Measurements from ENCODE around the gene MYO18A. TPM values are rescaled to one million over a fixed set of nuclear protein-coding genes. Genes with fewer than 3 reads are reported as not detected.

MYO18A gene
- total and polyA plus RNA-seq, 10 of the 15 experiments (the other 5 are each of a cell fraction or from before 2014, with no cell fraction given): 2.9 to 66.0 (median 24.5) TPM

GRCh38 chr17:29168079-29168758, 12.0 kb downstream of the MYO18A start:
- Histone ChIP-seq H3K4me2 (ENCODE audit: control insufficient read depth, insufficient read depth) (no peak overlapping the region), H3K4me3 (no peak overlapping the region), H4K20me1 (ENCODE audit: control insufficient read depth, insufficient read depth) (no peaks in the 10 kb centered on the region), H2AFZ (ENCODE audit: control insufficient read depth, low read depth, low read length) (no peak overlapping the region), H3K79me2 (ENCODE audit: control insufficient read depth, insufficient read depth, low read length) (no peaks in the 10 kb centered on the region), H3K4me1 (ENCODE audit: control insufficient read depth, insufficient read depth, low read length) (no peaks in the 10 kb centered on the region), H3K36me3 (ENCODE audit: control insufficient read depth in 2 of 2, insufficient read depth in 2 of 2, low read length in 1 of 2) (no peaks in the 10 kb centered on the region; a peak in 1 of 4 replicates), H3K9me3 (replicated peaks; ENCODE audit: control insufficient read depth, insufficient read depth, low read length) (no peaks in the 10 kb centered on the region), H3K27ac (ENCODE audit: control insufficient read depth, insufficient read depth) (no peak overlapping the region), H3K9ac (ENCODE audit: control insufficient read depth, insufficient read depth, low read length) (no peak overlapping the region), H3K27me3 (replicated peaks in 1 of 2; ENCODE audit: control insufficient read depth in 2 of 2, insufficient read depth in 2 of 2, low read length in 1 of 2) (no peaks in the 10 kb centered on the region)
- ATAC-seq (no peak), FAIRE-seq (no peak), DNase-seq (ENCODE audit: low read depth, low spot score) (no peak)
- in situ Hi-C loops (cut with MboI): no loop called here
- intact Hi-C loops (cut with micrococcal nuclease; ENCODE audit: unreplicated experiment): no loop called here
- SMC1A ChIA-PET (ENCODE audit: uncharacterized antibody, unreplicated experiment): interaction anchor here (0.7 kb wide), 1 partner anchor 8 kb away, joined by 3 read pairs; no protein-coding TSS in a partner anchor
- TF ChIP-seq IRF5 (IDR thresholded peaks at IDR 0.05; ENCODE audit: borderline replicate concordance) (no peak), BRCA1 (IDR thresholded peaks at IDR 0.05; ENCODE audit: low read depth, low read length) (no peak), PAX5 (IDR thresholded peaks at IDR 0.05; ENCODE audit: borderline replicate concordance, low read depth, low read length) (no peak), RAD51 (IDR thresholded peaks at IDR 0.05) (no peak), TBL1XR1 (IDR thresholded peaks at IDR 0.05; ENCODE audit: low read depth, low read length) (no peak), SUZ12 (IDR thresholded peaks at IDR 0.05; ENCODE audit: unreplicated experiment) (no peak), NBN (IDR thresholded peaks at IDR 0.05) (no peak), POLR2AphosphoS5 (IDR thresholded peaks at IDR 0.05; ENCODE audit: low read length) (no peak), SIX5 (IDR thresholded peaks at IDR 0.05; ENCODE audit: low read depth, low read length, severe bottlenecking) (no peak), SREBF2 (IDR thresholded peaks at IDR 0.05; ENCODE audit: low read length) (no peak), SMAD1 (IDR thresholded peaks at IDR 0.05; ENCODE audit: low read depth, partially characterized antibody) (no peak), IRF4 (IDR thresholded peaks at IDR 0.05; ENCODE audit: low read depth, low read length) (no peak), RB1 (IDR thresholded peaks at IDR 0.05; ENCODE audit: borderline replicate concordance) (no peak), ZNF622 (IDR thresholded peaks at IDR 0.05) (no peak), CHD1 (IDR thresholded peaks at IDR 0.05; ENCODE audit: low read depth, low read length) (no peak), NFYB (IDR thresholded peaks at IDR 0.05; ENCODE audit: insufficient read depth, low read depth, low read length) (no peak), BHLHE40 (IDR thresholded peaks at IDR 0.05; ENCODE audit: borderline replicate concordance in 1 of 2, low read depth in 2 of 2, low read length in 1 of 2) (no peak), TCF3 (IDR thresholded peaks at IDR 0.05; ENCODE audit: borderline replicate concordance, insufficient read depth, low read depth, low read length) (no peak), MXI1 (IDR thresholded peaks at IDR 0.05; ENCODE audit: low read depth, low read length) (no peak)
- TF ChIP-seq, protein P1, sequence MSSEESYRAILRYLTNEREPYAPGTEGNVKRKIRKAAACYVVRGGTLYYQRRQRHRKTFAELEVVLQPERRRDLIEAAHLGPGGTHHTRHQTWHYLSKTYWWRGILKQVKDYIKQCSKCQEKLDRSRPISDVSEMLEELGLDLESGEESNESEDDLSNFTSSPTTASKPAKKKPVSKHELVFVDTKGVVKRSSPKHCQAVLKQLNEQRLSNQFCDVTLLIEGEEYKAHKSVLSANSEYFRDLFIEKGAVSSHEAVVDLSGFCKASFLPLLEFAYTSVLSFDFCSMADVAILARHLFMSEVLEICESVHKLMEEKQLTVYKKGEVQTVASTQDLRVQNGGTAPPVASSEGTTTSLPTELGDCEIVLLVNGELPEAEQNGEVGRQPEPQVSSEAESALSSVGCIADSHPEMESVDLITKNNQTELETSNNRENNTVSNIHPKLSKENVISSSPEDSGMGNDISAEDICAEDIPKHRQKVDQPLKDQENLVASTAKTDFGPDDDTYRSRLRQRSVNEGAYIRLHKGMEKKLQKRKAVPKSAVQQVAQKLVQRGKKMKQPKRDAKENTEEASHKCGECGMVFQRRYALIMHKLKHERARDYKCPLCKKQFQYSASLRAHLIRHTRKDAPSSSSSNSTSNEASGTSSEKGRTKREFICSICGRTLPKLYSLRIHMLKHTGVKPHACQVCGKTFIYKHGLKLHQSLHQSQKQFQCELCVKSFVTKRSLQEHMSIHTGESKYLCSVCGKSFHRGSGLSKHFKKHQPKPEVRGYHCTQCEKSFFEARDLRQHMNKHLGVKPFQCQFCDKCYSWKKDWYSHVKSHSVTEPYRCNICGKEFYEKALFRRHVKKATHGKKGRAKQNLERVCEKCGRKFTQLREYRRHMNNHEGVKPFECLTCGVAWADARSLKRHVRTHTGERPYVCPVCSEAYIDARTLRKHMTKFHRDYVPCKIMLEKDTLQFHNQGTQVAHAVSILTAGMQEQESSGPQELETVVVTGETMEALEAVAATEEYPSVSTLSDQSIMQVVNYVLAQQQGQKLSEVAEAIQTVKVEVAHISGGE (CRISPR knock-in tag; IDR thresholded peaks at IDR 0.05): no peak
- CTCF ChIA-PET: interaction anchor here (1.0 to 1.1 kb wide), 2 partner anchors 19 to 51 kb away, joined by 3 to 4 read pairs; no protein-coding TSS in a partner anchor
- RAD21 ChIA-PET (ENCODE audit: unreplicated experiment): no interaction called here
- POLR2A ChIA-PET: no interaction called here
- WGBS (ENCODE audit: insufficient coverage, insufficient replicate concordance, low lambda C conversion rate, missing lambda C conversion rate): 79% methylated on average over 3 of the region's 3 CpGs
- no TSS peak for BruUV-seq (replicated peaks)

All from GM12878 (cell line).